ENCODE measurements around the gene VMAC.

DNA sequence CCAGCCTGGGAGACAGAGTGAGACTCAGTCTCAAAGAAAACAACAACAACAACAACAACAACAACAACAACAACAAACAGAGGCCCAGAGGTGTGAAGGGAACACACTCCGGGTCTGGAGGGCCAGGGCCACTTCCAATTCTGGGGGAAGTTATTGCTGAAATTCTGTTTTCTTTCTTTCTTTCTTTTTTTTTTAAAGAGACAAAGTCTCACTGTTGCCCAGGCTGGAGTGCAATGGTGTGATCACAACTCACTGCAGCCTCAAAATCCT lies 5.9 kb downstream of the VMAC start:
- TF ChIP-seq, protein P1, sequence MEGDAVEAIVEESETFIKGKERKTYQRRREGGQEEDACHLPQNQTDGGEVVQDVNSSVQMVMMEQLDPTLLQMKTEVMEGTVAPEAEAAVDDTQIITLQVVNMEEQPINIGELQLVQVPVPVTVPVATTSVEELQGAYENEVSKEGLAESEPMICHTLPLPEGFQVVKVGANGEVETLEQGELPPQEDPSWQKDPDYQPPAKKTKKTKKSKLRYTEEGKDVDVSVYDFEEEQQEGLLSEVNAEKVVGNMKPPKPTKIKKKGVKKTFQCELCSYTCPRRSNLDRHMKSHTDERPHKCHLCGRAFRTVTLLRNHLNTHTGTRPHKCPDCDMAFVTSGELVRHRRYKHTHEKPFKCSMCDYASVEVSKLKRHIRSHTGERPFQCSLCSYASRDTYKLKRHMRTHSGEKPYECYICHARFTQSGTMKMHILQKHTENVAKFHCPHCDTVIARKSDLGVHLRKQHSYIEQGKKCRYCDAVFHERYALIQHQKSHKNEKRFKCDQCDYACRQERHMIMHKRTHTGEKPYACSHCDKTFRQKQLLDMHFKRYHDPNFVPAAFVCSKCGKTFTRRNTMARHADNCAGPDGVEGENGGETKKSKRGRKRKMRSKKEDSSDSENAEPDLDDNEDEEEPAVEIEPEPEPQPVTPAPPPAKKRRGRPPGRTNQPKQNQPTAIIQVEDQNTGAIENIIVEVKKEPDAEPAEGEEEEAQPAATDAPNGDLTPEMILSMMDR (IDR thresholded peaks at IDR 0.05; ENCODE audit: low read length) = no peak
- TF ChIP-seq EZH2 (optimal IDR thresholded peaks at IDR 0.05; ENCODE audit: low read depth, low read length) = no peak
